Endothelial cell of umbilical vein (primary cell): ENCODE results near the gene RBM18. TPM values are rescaled to one million over a fixed set of nuclear protein-coding genes. Genes with fewer than 3 reads are reported as not detected.

Experiments
- BruUV-seq: library from RNA; stranded (reverse); fragments of 400-500 nt; replicated peaks from 2 replicates; lab custom pipeline; 2021; lab: Mats Ljungman, UMichigan
- CTCF ChIA-PET: fragments of 300-600, 350-600 bp; sonication (Branson Sonifier 250); formaldehyde crosslinking; loops from one replicate; lab custom pipeline; 2021; ENCODE audit warnings: antibody characterized with exemption, inconsistent platforms; lab: Charles Lee
- POLR2A ChIA-PET: fragments of 300-600, 350-600 bp; sonication (Branson Sonifier 250); formaldehyde crosslinking; loops from one replicate; lab custom pipeline; 2021; ENCODE audit warnings: antibody characterized with exemption, inconsistent platforms; lab: Charles Lee
- DNase-seq: peaks from one replicate; pipeline ENCODE4 v3.0.0-alpha.2; 2011; ENCODE audit warnings: low read depth, low spot score
- FAIRE-seq: peaks from 2 replicates; lab custom pipeline; 2011; peaks lifted over from hg19 to GRCh38; lab: Jason Lieb, UNC
- H2AFZ ChIP-seq: 2 replicates; pipeline ENCODE4 v1.6.0; 2012; ENCODE audit warnings: low read depth, low read length, control low read depth, inconsistent platforms
- H3K27ac ChIP-seq: 2 replicates; pipeline ENCODE4 v1.5.1; 2011; ENCODE audit warnings: low read depth, mild to moderate bottlenecking, control low read depth, low read length, moderate library complexity; ENCODE audit not compliant: insufficient read depth
- H3K27me3 ChIP-seq, 2 experiments: 2 replicates each; pipeline versions ENCODE4 v1.6.0 to v1.6.1; 2011; ENCODE audit warnings: low read length in 2 of 2, mixed read lengths in 1 of 2; ENCODE audit not compliant: control insufficient read depth in 2 of 2, insufficient read depth in 2 of 2
- H3K36me3 ChIP-seq, 2 experiments: 2 replicates in 1 of 2; 3 replicates in 1 of 2; pipeline ENCODE4 v1.5.1; 2011; ENCODE audit warnings: low read length in 2 of 2, mild to moderate bottlenecking in 1 of 2, moderate library complexity in 1 of 2; ENCODE audit not compliant: control insufficient read depth in 2 of 2, insufficient read depth in 2 of 2; ENCODE audit errors: extremely low read depth in 1 of 2
- H3K4me1 ChIP-seq: 3 replicates; pipeline ENCODE4 v1.5.1; 2011; ENCODE audit warnings: mild to moderate bottlenecking, low read length; ENCODE audit not compliant: control insufficient read depth, insufficient read depth; ENCODE audit errors: extremely low read depth
- H3K4me2 ChIP-seq: 2 replicates; pipeline ENCODE4 v1.6.1; 2011; ENCODE audit warnings: low read length, control low read depth, mixed read lengths; ENCODE audit not compliant: insufficient read depth
- H3K4me3 ChIP-seq, 3 experiments: fragments of 200-600 bp in 1 of 3; sonication (generic), shearing (Covaris generic) in 1 of 3; replicated peaks in 1 of 3; 2 replicates each; pipeline ENCODE4 v1.5.1; 2011 to 2016; ENCODE audit warnings: control low read depth in 3 of 3, low read length in 3 of 3, mild to moderate bottlenecking in 2 of 3, inconsistent platforms in 1 of 3, low read depth in 1 of 3, moderate library complexity in 1 of 3; ENCODE audit not compliant: insufficient read depth in 1 of 3
- H3K79me2 ChIP-seq: 2 replicates; pipeline ENCODE4 v1.6.0; 2012; ENCODE audit warnings: low read length, inconsistent platforms; ENCODE audit not compliant: control insufficient read depth, insufficient read depth
- H3K9ac ChIP-seq: replicated peaks from 2 replicates; pipeline ENCODE3; 2011; ENCODE audit warnings: low read length, control low read depth; ENCODE audit not compliant: insufficient read depth; ENCODE audit errors: extremely low read depth
- H3K9me1 ChIP-seq: replicated peaks from 3 replicates; pipeline ENCODE4 v1.6.0; 2011; ENCODE audit warnings: mild to moderate bottlenecking, low read length; ENCODE audit not compliant: control insufficient read depth, insufficient read depth; ENCODE audit errors: extremely low read depth
- H3K9me3 ChIP-seq: replicated peaks from 2 replicates; pipeline ENCODE4 v1.5.1; 2012; ENCODE audit warnings: low read length, inconsistent platforms; ENCODE audit not compliant: control insufficient read depth, insufficient read depth
- H4K20me1 ChIP-seq: replicated peaks from 2 replicates; pipeline ENCODE3; 2011; ENCODE audit warnings: mild to moderate bottlenecking, low read length; ENCODE audit not compliant: control insufficient read depth, insufficient read depth; ENCODE audit errors: extremely low read depth
- GATA2 ChIP-seq: IDR thresholded peaks from 2 replicates; pipeline ENCODE4 v1.7.0; 2011; ENCODE audit warnings: low read depth, mild to moderate bottlenecking, moderate library complexity, mixed read lengths, low read length; ENCODE audit not compliant: insufficient read length, insufficient read depth
- JUN ChIP-seq: IDR thresholded peaks from 2 replicates; pipeline ENCODE4 v1.6.1; 2011; ENCODE audit warnings: borderline replicate concordance, low read depth; ENCODE audit not compliant: insufficient read length, insufficient read depth
- MYC ChIP-seq: IDR thresholded peaks from one replicate; pipeline ENCODE4 v1.6.1; 2011; ENCODE audit warnings: mild to moderate bottlenecking, low read depth, low read length
- POLR2A ChIP-seq: IDR thresholded peaks from 2 replicates; pipeline ENCODE4 v1.6.1; 2012; ENCODE audit warnings: low read depth, mild to moderate bottlenecking, control low read depth, low read length
- POLR2AphosphoS5 ChIP-seq: IDR thresholded peaks from 2 replicates; pipeline ENCODE4 v1.6.1; 2012; ENCODE audit warnings: low read depth, mild to moderate bottlenecking, control low read depth, low read length, moderate library complexity; ENCODE audit not compliant: insufficient read depth
- dilution Hi-C: fragments of 300-500 bp; cut with MboI; formaldehyde crosslinking; loops from one replicate; pipeline ENCODE4 v1.15.0; 2019; ENCODE audit warnings: low sequenced_read_pairs; ENCODE audit not compliant: extremely low pct_ligation_motif_present
- intact Hi-C: fragments of 100-400 bp; cut with micrococcal nuclease; formaldehyde crosslinking; loops from one replicate; pipeline ENCODE4 v1.10.0; 2022
- polyA plus RNA-seq, 4 experiments: library from polyadenylated mRNA; depleted of rRNA in 3 of 4; stranded (reverse) in 3 of 4; unstranded in 1 of 4; fragments of >200 nt; gene quantifications; 2 replicates each; pipeline versions ENCODE4 v1.2.1 to v1.2.3, GENCODE V29; 2011 to 2012; ENCODE audit warnings: missing spikeins in 1 of 4
- total RNA-seq: library from RNA; stranded (reverse); gene quantifications from 2 replicates; pipeline ENCODE4 v1.2.3, GENCODE V29; 2021
- TF ChIP-seq, protein P1 (sequence below): IDR thresholded peaks from 2 replicates; pipeline ENCODE4 v1.6.1; 2011; ENCODE audit not compliant: insufficient read depth, insufficient read length
- TF ChIP-seq, protein P2 (sequence below), 2 donors: IDR thresholded peaks; 1 replicate in 1 of 2; 2 replicates in 1 of 2; pipeline ENCODE4 v1.5.1; 2011; ENCODE audit warnings: low read length in 2 of 2, mild to moderate bottlenecking in 2 of 2, moderate library complexity in 2 of 2, control low read depth in 1 of 2, inconsistent platforms in 1 of 2, low read depth in 1 of 2; ENCODE audit not compliant: insufficient read depth in 1 of 2; ENCODE audit errors: extremely low read depth in 1 of 2

The RBM18 gene
- total and polyA plus RNA-seq, 2 donors (not counting 3 experiments of a cell fraction or from before 2014, with no cell fraction given): 7.9 to 26.9 TPM

DNA sequence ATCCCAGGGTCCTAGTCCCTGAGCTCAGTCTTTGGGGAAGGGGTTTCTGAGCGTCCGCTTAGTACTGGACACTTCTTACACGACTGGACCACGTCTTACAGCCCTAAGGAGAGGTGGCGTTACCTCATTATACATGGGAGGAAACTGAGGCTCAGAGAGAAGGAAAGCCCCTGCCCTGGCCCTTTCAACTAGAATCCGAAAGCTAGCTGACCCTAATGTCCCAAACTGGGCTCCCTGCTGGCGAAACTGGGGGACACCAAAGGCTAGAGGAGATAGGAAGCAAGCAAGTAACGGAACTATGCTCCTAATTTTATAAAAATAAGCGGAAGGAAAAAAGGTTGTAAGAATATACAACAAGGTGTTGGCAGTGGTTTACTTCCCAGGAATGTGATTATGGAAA lies 50.1 kb downstream of the RBM18 start:
- no peaks in the 10 kb centered on the region for H3K79me2 ChIP-seq
- no TSS peak for BruUV-seq
- H3K27me3 ChIP-seq: peaks cover 10 to 38% of the 10 kb centered on the region in 2 experiments
- H3K4me3 ChIP-seq: no peak overlapping the region
- TF ChIP-seq, protein P1, sequence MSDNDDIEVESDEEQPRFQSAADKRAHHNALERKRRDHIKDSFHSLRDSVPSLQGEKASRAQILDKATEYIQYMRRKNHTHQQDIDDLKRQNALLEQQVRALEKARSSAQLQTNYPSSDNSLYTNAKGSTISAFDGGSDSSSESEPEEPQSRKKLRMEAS: no peak
- no peak for TF ChIP-seq MYC
- no peak for TF ChIP-seq POLR2AphosphoS5
- TF ChIP-seq, protein P2, sequence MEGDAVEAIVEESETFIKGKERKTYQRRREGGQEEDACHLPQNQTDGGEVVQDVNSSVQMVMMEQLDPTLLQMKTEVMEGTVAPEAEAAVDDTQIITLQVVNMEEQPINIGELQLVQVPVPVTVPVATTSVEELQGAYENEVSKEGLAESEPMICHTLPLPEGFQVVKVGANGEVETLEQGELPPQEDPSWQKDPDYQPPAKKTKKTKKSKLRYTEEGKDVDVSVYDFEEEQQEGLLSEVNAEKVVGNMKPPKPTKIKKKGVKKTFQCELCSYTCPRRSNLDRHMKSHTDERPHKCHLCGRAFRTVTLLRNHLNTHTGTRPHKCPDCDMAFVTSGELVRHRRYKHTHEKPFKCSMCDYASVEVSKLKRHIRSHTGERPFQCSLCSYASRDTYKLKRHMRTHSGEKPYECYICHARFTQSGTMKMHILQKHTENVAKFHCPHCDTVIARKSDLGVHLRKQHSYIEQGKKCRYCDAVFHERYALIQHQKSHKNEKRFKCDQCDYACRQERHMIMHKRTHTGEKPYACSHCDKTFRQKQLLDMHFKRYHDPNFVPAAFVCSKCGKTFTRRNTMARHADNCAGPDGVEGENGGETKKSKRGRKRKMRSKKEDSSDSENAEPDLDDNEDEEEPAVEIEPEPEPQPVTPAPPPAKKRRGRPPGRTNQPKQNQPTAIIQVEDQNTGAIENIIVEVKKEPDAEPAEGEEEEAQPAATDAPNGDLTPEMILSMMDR (IDR thresholded peaks at IDR 0.05; ENCODE audit: extremely low read depth in 1 of 2, insufficient read depth in 1 of 2, low read depth in 1 of 2, low read length in 2 of 2): no peak
- TF ChIP-seq GATA2: no peak
- TF ChIP-seq JUN: no peak
- no peak for TF ChIP-seq POLR2A
- H3K4me1 ChIP-seq: peaks cover 8% of the 10 kb centered on the region
- dilution Hi-C loops: no loop called here
- H3K36me3 ChIP-seq: no peaks in the 10 kb centered on the region
- ChIA-PET POLR2A (no interaction called here), CTCF (interaction anchor here (0.7 kb wide), 1 partner anchor 21 kb away, joined by 3 read pairs; no protein-coding TSS in a partner anchor)
- H3K27ac ChIP-seq: no peak overlapping the region
- no peaks in the 10 kb centered on the region for H4K20me1 ChIP-seq
- no peaks in the 10 kb centered on the region for H3K9me3 ChIP-seq
- no peak overlapping the region for H2AFZ ChIP-seq
- FAIRE-seq (no peak), DNase-seq (no peak)
- no peak overlapping the region for H3K9ac ChIP-seq
- H3K9me1 ChIP-seq: no peaks in the 10 kb centered on the region
- intact Hi-C loops: no loop called here
- H3K4me2 ChIP-seq: no peak overlapping the region
